Fibroblast of peridontal ligament (primary cell): ENCODE data around the gene YJEFN3.

Source experiments
- DNase-seq: peaks from one replicate; pipeline ENCODE4 v3.0.0-alpha.2; 2010; ENCODE audit errors: extremely low read depth

YJEFN3 gene

GRCh38 chr19:19523177-19523576 is 5.5 kb upstream of the YJEFN3 start:
- DNase-seq = no peak

- DNase-seq = no peak
Measured at GRCh38 chr19:19524053-19524452, 4.7 kb upstream of the YJEFN3 start.

GRCh38 chr19:19525611-19526380 is 2.9 kb upstream of the YJEFN3 start:
- DNase-seq = no peak

GRCh38 chr19:19526581-19527370 is 1.9 kb upstream of the YJEFN3 start:
- no peak for DNase-seq

GRCh38 chr19:19527371-19527656 is 1.4 kb upstream of the YJEFN3 start:
- no peak for DNase-seq

GRCh38 chr19:19527674-19528625 is 761 bp upstream of the YJEFN3 start:
- DNase-seq = no peak

GRCh38 chr19:19529783-19530422 is 1.2 kb downstream of the YJEFN3 start:
- no peak for DNase-seq

GRCh38 chr19:19530423-19530804 is 1.7 kb downstream of the YJEFN3 start:
- DNase-seq = no peak

- DNase-seq = no peak
Measured at GRCh38 chr19:19530889-19531288, 2.2 kb downstream of the YJEFN3 start.

GRCh38 chr19:19531951-19532805 is 3.5 kb downstream of the YJEFN3 start:
- DNase-seq = peak; percentile 57

- no peak for DNase-seq
Measured at GRCh38 chr19:19532806-19533701, 4.3 kb downstream of the YJEFN3 start.

GRCh38 chr19:19533841-19534240 is 5.1 kb downstream of the YJEFN3 start:
- no peak for DNase-seq

- DNase-seq = no peak
Measured at GRCh38 chr19:19534556-19535265, 6.0 kb downstream of the YJEFN3 start.

- no peak for DNase-seq
Measured at GRCh38 chr19:19535311-19536191, 6.8 kb downstream of the YJEFN3 start.

- no peak for DNase-seq
Measured at GRCh38 chr19:19537075-19538048, 8.7 kb downstream of the YJEFN3 start.

- DNase-seq = no peak
Measured at GRCh38 chr19:19538061-19538784, 9.5 kb downstream of the YJEFN3 start, which contains the start of gene CILP2. CILP2 (plus strand) TSS chr19:19538265; CDS start chr19:19538350, 85 bp downstream.
